PC-3 (cell line): ENCODE results near the gene PRR12. TPM values are rescaled to one million over a fixed set of nuclear protein-coding genes. Genes with fewer than 3 reads are reported as not detected.

ENCODE experiments used
- ATAC-seq: fragments of 200-7000 bp; cut with Tn5 transposase; 2 replicates; pipeline ENCODE4 v1.9.1; 2020; ENCODE audit warnings: mild to moderate bottlenecking, moderate library complexity
- BruUV-seq: library from RNA; stranded (reverse); fragments of 400-500 nt; replicated peaks from 2 replicates; lab custom pipeline; 2021; lab: Mats Ljungman, UMichigan
- CTCF ChIA-PET: fragments of 300-600 bp; sonication (Branson Sonifier 250); formaldehyde crosslinking; loops from one replicate; lab custom pipeline; 2022; ENCODE audit warnings: antibody characterized with exemption; lab: Charles Lee
- POLR2A ChIA-PET: fragments of 300-600 bp; sonication (Branson Sonifier 250); formaldehyde crosslinking; loops from one replicate; lab custom pipeline; 2022; ENCODE audit warnings: antibody characterized with exemption; ENCODE audit not compliant: unreplicated experiment; lab: Charles Lee
- DNase-seq: peaks from one replicate; pipeline ENCODE4 v3.0.0-alpha.2; 2015
- H2AFZ ChIP-seq: fragments of 300-600 bp; sonication (generic); 2 replicates; pipeline ENCODE4 v1.6.0; 2016; ENCODE audit warnings: antibody characterized with exemption, low read length
- H3F3A ChIP-seq: fragments of 300-600 bp; sonication (generic); one replicate; pipeline ENCODE4 v1.6.0; 2017; ENCODE audit warnings: antibody characterized with exemption, low read length, control low read depth, mild to moderate bottlenecking; ENCODE audit not compliant: unreplicated experiment
- H3K27ac ChIP-seq: fragments of 300-600 bp; sonication (generic); 2 replicates; pipeline ENCODE4 v1.5.1; 2016; ENCODE audit warnings: mild to moderate bottlenecking, low read length
- H3K27me3 ChIP-seq: fragments of 300-600 bp; sonication (generic); 2 replicates; pipeline ENCODE4 v1.6.1; 2016; ENCODE audit warnings: low read length, mixed read lengths
- H3K36me3 ChIP-seq: fragments of 300-600 bp; sonication (generic); 2 replicates; pipeline ENCODE4 v1.6.1; 2016; ENCODE audit warnings: low read depth, mixed run types, low read length, mixed read lengths
- H3K4me1 ChIP-seq: fragments of 300-600 bp; sonication (generic); 2 replicates; pipeline ENCODE4 v1.5.1; 2016; ENCODE audit warnings: low read length; ENCODE audit not compliant: insufficient read depth
- H3K4me2 ChIP-seq: fragments of 300-600 bp; sonication (generic); 2 replicates; pipeline ENCODE4 v1.6.0; 2016; ENCODE audit warnings: low read length
- H3K4me3 ChIP-seq: fragments of 300-600 bp; sonication (generic); 2 replicates; pipeline ENCODE4 v1.5.1; 2016; ENCODE audit warnings: mild to moderate bottlenecking, low read length, mixed read lengths
- H3K79me2 ChIP-seq: fragments of 300-600 bp; sonication (generic); 2 replicates; pipeline ENCODE4 v1.6.1; 2017; ENCODE audit warnings: low read length, mixed read lengths
- H3K9ac ChIP-seq: fragments of 300-600 bp; sonication (generic); 2 replicates; pipeline ENCODE4 v1.6.0; 2016; ENCODE audit warnings: mild to moderate bottlenecking, low read length
- H3K9me2 ChIP-seq: fragments of 300-600 bp; sonication (generic); replicated peaks from 2 replicates; pipeline ENCODE4 v1.6.1; 2016; ENCODE audit warnings: mixed run types, low read length, mixed read lengths
- H3K9me3 ChIP-seq: fragments of 300-600 bp; sonication (generic); 2 replicates; pipeline ENCODE4 v1.6.1; 2016; ENCODE audit warnings: low read length, mixed read lengths
- H4K20me1 ChIP-seq: fragments of 300-600 bp; sonication (generic); 2 replicates; pipeline ENCODE4 v1.6.1; 2016; ENCODE audit warnings: low read length, mixed read lengths
- EZH2 ChIP-seq: fragments of 300-600 bp; sonication (generic); IDR thresholded peaks from one replicate; pipeline ENCODE4 v1.6.1; 2017; ENCODE audit warnings: antibody characterized with exemption, mild to moderate bottlenecking, low read length; ENCODE audit not compliant: unreplicated experiment
- EZH2phosphoT487 ChIP-seq: fragments of 300-600 bp; sonication (generic); IDR thresholded peaks from 2 replicates; pipeline ENCODE4 v1.6.1; 2018; ENCODE audit warnings: mild to moderate bottlenecking, antibody characterized with exemption, low read length, borderline replicate concordance
- intact Hi-C: fragments of 100-400 bp; cut with micrococcal nuclease; formaldehyde crosslinking; loops from 2 replicates; pipeline ENCODE4 v1.9.0; 2023
- total RNA-seq: library from RNA; depleted of rRNA; stranded (reverse); fragments of >200 nt; gene quantifications from 2 replicates; pipeline ENCODE4 v1.2.3, GENCODE V29; 2014
- TF ChIP-seq, protein P1 (sequence below): fragments of 300-600 bp; sonication (generic); conservative IDR thresholded peaks from 2 replicates; pipeline ENCODE4 v1.5.1; 2017; ENCODE audit warnings: antibody characterized with exemption, low read depth, mild to moderate bottlenecking, low read length

The PRR12 gene
- total RNA-seq, 1 experiment from 2014 or later = 14.6 TPM

DNA sequence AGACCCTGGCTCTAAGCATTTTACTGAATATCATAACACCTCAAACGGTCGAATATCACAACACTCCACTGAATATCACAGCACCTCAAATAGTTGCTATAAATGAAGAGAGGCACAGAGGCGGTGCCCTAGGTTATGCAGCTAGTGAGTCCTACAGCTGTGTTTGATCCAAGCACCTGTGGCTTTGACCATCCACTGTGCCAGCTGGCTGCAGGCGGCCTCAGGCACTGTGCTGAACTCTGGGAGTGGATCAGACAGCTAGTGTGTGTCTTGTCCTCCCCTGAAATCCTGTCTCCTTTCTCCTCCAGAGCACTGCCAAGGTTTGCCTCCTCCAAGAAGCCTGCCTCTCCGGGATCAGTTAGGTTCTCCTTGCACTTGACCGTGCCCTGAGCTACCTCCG, 18.0 kb upstream of the PRR12 start:
- Histone ChIP-seq H3K27me3 (no peaks in the 10 kb centered on the region), H3F3A (no peaks in the 10 kb centered on the region), H3K4me3 (no peak overlapping the region), H3K9me2 (no peaks in the 10 kb centered on the region), H3K9ac (no peak overlapping the region), H3K4me2 (no peak overlapping the region), H3K9me3 (no peaks in the 10 kb centered on the region), H2AFZ (no peak overlapping the region), H3K27ac (no peak overlapping the region), H3K36me3 (peaks cover 20% of the 10 kb centered on the region), H3K4me1 (peaks cover 8% of the 10 kb centered on the region; the same call in 1 of the 2 replicates), H4K20me1 (0 out of 2 replicates have a peak, but pooled peaks cover 5% of the 10 kb centered on the region), H3K79me2 (peaks cover 54% of the 10 kb centered on the region)
- intact Hi-C loops = no loop called here
- ChIA-PET CTCF (no interaction called here), POLR2A (no interaction called here)
- DNase-seq = no peak
- BruUV-seq = no TSS peak
- ATAC-seq = no peak
- no peak for TF ChIP-seq EZH2phosphoT487
- no peak for TF ChIP-seq EZH2

DNA sequence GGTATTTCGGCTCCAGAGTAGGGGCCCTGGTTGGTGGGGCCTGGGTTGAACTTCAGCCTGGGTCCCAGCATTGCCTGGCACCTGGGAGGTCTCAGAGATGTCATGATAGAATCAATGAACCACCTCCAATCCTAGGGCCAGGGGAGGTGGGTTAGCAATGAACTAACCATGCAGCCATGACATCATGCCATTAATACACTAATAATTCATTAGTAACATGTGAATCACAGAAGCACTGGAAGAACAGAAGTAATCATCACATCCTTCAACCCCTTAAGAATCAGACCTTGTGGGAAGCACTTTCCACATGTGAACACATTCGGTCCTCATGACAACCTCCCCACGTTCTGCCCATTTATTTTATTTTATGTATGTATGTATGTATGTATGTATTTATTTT, 17.6 kb upstream of the PRR12 start:
- intact Hi-C loops = no loop called here
- ChIA-PET CTCF (no interaction called here), POLR2A (no interaction called here)
- Histone ChIP-seq H3K4me3 (no peak overlapping the region), H3K9me2 (no peaks in the 10 kb centered on the region), H3K27ac (no peak overlapping the region), H3F3A (no peaks in the 10 kb centered on the region), H4K20me1 (0 out of 2 replicates have a peak, but pooled peaks cover 1% of the 10 kb centered on the region), H3K9me3 (no peaks in the 10 kb centered on the region), H3K9ac (no peak overlapping the region), H3K4me2 (no peak overlapping the region), H2AFZ (no peak overlapping the region), H3K79me2 (peaks cover 54% of the 10 kb centered on the region), H3K4me1 (0 out of 2 replicates have a peak, but pooled peaks cover 4% of the 10 kb centered on the region), H3K27me3 (no peaks in the 10 kb centered on the region), H3K36me3 (peaks cover 18% of the 10 kb centered on the region)
- TF ChIP-seq, protein P1, sequence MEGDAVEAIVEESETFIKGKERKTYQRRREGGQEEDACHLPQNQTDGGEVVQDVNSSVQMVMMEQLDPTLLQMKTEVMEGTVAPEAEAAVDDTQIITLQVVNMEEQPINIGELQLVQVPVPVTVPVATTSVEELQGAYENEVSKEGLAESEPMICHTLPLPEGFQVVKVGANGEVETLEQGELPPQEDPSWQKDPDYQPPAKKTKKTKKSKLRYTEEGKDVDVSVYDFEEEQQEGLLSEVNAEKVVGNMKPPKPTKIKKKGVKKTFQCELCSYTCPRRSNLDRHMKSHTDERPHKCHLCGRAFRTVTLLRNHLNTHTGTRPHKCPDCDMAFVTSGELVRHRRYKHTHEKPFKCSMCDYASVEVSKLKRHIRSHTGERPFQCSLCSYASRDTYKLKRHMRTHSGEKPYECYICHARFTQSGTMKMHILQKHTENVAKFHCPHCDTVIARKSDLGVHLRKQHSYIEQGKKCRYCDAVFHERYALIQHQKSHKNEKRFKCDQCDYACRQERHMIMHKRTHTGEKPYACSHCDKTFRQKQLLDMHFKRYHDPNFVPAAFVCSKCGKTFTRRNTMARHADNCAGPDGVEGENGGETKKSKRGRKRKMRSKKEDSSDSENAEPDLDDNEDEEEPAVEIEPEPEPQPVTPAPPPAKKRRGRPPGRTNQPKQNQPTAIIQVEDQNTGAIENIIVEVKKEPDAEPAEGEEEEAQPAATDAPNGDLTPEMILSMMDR = no peak
- TF ChIP-seq EZH2phosphoT487 (no peak), EZH2 (no peak)
- no TSS peak for BruUV-seq
- DNase-seq (no peak), ATAC-seq (no peak; the same call in 1 of the 2 replicates)

DNA sequence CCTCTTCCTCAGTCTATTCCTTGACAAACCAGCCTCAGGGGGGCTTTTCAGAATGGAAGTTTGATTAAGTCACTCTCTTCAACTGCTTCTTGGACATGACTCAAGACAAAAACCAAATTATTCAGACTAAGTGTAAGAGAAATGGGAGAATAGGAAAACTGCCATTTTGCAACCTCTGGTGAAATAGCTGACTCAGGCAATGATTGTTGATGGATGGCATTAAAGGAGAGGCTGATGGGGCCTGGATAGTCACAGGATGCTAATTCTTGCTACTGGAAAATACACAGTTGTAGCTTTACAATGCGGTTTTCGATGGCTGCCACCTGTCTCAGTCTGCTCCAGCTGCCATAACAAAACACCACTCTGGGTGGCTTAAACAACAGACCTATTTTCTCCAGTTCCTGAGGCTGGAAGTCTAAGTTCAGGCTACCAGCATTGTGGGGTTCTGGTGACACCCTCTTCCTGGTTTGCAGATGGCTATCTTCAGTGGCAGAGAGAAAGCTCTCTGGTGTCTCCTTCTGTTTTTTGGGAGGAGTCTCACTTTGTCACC, 16.7 kb upstream of the PRR12 start:
- no peak overlapping the region for H3K27ac ChIP-seq
- H3K9ac ChIP-seq = no peak overlapping the region
- ATAC-seq = no peak
- ChIA-PET POLR2A (no interaction called here), CTCF (interaction anchor here (1.2 kb wide), 1 partner anchor 66 kb away, joined by 3 read pairs; the partner anchor contains the start of gene RRAS)
- H3K4me3 ChIP-seq = no peak overlapping the region
- peaks cover 9% of the 10 kb centered on the region for H3K4me1 ChIP-seq
- peaks cover 56% of the 10 kb centered on the region for H3K79me2 ChIP-seq
- no TSS peak for BruUV-seq
- TF ChIP-seq EZH2 (no peak), EZH2phosphoT487 (no peak)
- TF ChIP-seq, protein P1 = no peak
- no peak for DNase-seq
- no peaks in the 10 kb centered on the region for H3K9me3 ChIP-seq
- no peaks in the 10 kb centered on the region for H3K9me2 ChIP-seq
- no peaks in the 10 kb centered on the region for H3K27me3 ChIP-seq
- H3K4me2 ChIP-seq = no peak overlapping the region
- peaks cover 18% of the 10 kb centered on the region for H3K36me3 ChIP-seq
- H4K20me1 ChIP-seq = 0 out of 2 replicates have a peak, but pooled peaks cover 5% of the 10 kb centered on the region
- intact Hi-C loops = no loop called here
- no peaks in the 10 kb centered on the region for H3F3A ChIP-seq
- H2AFZ ChIP-seq = no peak overlapping the region
